ENCODE results near the gene PDIA6.

The PDIA6 gene

DNA sequence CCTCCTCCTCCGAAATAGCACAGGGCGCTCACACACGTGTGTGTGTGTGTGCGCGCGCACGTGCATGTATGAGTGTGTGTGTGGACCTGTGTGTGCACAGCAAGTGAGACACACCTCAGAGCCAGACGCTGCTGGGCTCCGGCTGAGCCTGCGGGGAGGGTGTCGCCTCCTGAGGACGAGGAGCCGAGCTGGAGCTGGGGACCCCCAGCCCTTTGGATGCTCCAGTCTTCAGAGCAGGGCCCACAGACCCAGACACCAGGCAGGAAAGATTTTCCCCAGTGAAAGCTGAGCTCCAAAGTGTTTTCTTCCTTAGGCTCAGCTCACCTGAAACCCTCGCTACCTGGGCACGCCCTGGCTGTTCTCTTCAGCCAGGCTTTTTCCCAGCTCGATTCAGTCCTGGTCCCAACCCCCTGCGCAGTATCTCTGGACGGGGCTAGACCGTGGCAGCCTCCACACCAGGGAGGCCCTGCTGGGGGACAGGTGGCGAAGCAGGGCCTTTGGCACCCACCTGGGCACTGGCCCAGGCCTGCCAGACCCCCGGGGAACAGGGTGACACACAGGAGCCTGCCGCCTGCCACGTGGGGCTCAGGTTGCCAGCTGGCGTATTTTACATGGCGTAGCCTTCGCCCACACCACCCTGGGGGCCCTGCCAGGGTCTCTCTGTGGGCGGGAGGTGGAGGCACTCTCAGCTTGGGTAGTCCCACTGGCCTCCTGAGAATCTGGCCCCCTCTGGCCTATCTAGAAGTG lies 36.2 kb downstream of the PDIA6 start:
- Mint-ChIP-seq H3K27ac (no peak overlapping the region), H3K4me3 (no peak overlapping the region), H3K36me3 (ENCODE audit: low read depth) (peaks cover 45% of the 10 kb centered on the region), H3K9me3 (no peaks in the 10 kb centered on the region), H3K27me3 (peaks cover 2% of the 10 kb centered on the region), H3K4me1 (ENCODE audit: low read depth) (no peaks in the 10 kb centered on the region)
- intact Hi-C loops (cut with micrococcal nuclease) = no loop called here

DNA sequence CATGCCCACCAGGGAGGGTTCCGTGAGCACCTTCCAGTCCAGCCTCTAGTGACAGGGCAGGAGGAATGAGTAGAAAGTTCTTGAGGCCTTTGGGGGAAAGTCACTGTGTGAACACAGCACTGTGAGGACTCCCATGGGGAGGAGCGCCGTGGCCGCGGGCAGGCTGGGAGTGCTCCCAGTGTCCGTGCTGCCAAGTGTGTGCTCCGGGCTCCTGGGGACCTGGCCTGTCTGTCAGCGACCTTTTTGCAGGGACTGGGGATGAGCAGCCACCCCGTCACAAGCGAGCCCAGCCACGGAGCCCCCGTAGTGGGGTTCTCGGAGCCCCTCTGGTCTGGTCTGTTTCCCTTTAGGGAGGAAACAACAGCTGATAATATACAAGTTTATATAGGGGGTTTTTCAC lies 36.8 kb downstream of the PDIA6 start:
- Mint-ChIP-seq H3K27ac (no peak overlapping the region), H3K4me3 (no peak overlapping the region), H3K9me3 (no peaks in the 10 kb centered on the region), H3K4me1 (ENCODE audit: low read depth) (no peaks in the 10 kb centered on the region), H3K27me3 (peaks cover 3% of the 10 kb centered on the region), H3K36me3 (ENCODE audit: low read depth) (peaks cover 39% of the 10 kb centered on the region)
- intact Hi-C loops (cut with micrococcal nuclease) = no loop called here

DNA sequence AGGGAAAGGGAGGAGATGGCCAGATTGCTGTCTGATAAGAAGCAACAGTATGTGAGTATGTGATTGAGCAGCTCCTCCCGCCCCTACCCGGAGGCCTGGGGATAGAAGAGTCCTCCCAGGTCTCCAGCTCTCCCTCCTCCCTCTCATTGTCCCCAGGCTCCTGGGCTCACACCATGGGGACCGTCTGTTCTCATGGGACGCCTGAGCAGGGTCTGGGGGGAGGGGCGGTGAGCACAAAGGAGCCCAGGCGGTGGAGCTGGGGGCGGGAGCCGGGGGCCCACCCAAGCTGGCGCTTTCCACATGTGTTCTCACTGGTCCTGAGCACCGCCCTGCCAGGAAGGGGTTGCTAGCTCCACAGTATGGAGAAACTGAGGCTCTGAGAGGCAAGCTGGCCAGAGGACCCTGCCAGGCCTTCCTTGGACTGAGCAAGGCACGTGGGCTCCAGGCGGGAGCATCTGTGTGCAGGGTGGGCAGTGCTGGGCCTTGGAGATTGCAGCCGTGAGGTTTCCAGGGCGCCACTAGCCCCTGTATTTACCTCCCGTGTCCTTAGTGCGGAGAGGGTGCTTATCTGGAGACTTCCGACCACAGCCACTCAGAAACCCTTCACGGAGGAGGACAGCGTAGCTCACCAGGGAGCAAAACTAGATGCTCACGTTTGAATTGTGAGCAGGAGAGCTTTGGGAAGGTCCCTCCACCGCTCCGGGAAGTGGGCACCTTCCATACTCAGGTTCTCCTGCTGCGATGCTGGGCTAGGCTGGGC lies 37.4 kb downstream of the PDIA6 start:
- intact Hi-C loops (cut with micrococcal nuclease) = no loop called here
- peaks cover 33% of the 10 kb centered on the region for H3K36me3 Mint-ChIP-seq (ENCODE audit: low read depth)
- peaks cover 5% of the 10 kb centered on the region for H3K27me3 Mint-ChIP-seq
- no peak overlapping the region for H3K27ac Mint-ChIP-seq
- no peak overlapping the region for H3K4me3 Mint-ChIP-seq
- no peaks in the 10 kb centered on the region for H3K9me3 Mint-ChIP-seq
- H3K4me1 Mint-ChIP-seq (ENCODE audit: low read depth) = no peaks in the 10 kb centered on the region

DNA sequence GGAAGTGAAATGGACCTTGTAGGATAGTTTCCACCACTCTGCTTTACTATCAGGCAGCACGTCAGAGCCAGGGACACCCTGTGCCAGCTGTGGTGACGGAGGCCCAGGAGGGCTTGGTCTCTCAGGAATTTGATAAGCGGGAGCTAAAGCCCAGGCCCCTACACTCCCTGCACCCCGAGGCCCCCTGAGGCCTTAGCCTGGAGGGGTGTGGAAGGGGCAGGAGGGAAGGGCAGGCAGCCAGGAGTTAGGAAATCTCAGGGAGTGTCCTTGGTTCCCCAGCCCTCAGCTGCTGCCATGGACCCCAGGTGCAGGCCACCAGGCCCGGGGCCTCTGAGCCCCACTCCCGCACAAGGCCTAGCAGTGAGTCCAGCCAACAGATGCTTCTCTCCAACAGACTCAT lies 38.2 kb downstream of the PDIA6 start:
- Mint-ChIP-seq H3K9me3 (no peaks in the 10 kb centered on the region), H3K27me3 (peaks cover 5% of the 10 kb centered on the region), H3K4me1 (ENCODE audit: low read depth) (no peaks in the 10 kb centered on the region), H3K36me3 (ENCODE audit: low read depth) (peaks cover 25% of the 10 kb centered on the region), H3K27ac (no peak overlapping the region), H3K4me3 (no peak overlapping the region)
- intact Hi-C loops (cut with micrococcal nuclease) = no loop called here

DNA sequence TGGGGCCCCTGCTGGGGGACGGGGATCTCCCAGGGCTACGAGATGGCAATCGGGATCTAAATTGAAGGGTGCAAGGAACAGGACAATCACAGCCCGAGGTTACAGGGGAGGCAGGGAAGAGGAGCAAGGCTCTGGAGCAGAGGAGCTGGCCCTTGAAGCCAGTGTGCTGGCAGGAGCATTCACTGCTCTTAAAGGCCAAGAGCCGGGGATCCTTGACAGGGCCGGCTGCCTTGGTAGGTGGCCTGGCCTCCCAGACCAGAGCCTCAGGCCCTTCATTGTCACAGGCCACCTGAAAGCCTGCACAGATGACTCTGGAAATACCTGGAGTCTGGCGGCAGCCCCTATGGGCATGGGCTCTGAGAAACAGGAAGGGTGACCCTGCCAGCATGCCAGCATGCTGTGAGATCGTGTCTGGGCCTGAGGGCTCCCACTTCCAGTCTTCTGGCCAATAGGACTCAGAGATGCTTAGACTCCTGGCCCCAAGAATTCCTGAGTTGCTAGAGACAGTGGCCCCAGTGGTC lies 38.7 kb downstream of the PDIA6 start:
- Mint-ChIP-seq H3K27ac (no peak overlapping the region), H3K27me3 (peaks cover 5% of the 10 kb centered on the region), H3K4me1 (ENCODE audit: low read depth) (no peaks in the 10 kb centered on the region), H3K36me3 (ENCODE audit: low read depth) (peaks cover 21% of the 10 kb centered on the region), H3K9me3 (no peaks in the 10 kb centered on the region), H3K4me3 (no peak overlapping the region)
- intact Hi-C loops (cut with micrococcal nuclease) = no loop called here

DNA sequence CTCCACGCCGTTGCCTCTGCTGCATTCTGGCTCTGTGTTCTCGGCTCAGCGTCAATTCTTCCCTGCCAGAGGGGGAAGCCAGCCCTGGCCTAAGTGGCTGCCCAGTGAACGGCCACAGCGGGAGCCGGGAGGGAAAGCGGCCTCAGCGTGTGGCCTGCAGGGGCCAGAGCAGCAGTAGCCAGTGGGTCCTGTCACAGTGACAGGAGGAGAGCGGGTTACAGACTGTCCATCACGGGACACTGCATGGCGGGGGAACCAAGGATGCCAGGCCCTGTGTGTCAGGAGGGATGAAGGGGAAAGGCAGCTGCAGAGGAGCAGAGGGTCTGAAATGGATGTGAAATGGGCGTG lies 39.7 kb downstream of the PDIA6 start:
- Mint-ChIP-seq H3K36me3 (ENCODE audit: low read depth) (peaks cover 11% of the 10 kb centered on the region), H3K4me1 (ENCODE audit: low read depth) (no peaks in the 10 kb centered on the region), H3K4me3 (no peak overlapping the region), H3K27ac (no peak overlapping the region), H3K9me3 (no peaks in the 10 kb centered on the region), H3K27me3 (peaks cover 5% of the 10 kb centered on the region)
- intact Hi-C loops (cut with micrococcal nuclease) = no loop called here

DNA sequence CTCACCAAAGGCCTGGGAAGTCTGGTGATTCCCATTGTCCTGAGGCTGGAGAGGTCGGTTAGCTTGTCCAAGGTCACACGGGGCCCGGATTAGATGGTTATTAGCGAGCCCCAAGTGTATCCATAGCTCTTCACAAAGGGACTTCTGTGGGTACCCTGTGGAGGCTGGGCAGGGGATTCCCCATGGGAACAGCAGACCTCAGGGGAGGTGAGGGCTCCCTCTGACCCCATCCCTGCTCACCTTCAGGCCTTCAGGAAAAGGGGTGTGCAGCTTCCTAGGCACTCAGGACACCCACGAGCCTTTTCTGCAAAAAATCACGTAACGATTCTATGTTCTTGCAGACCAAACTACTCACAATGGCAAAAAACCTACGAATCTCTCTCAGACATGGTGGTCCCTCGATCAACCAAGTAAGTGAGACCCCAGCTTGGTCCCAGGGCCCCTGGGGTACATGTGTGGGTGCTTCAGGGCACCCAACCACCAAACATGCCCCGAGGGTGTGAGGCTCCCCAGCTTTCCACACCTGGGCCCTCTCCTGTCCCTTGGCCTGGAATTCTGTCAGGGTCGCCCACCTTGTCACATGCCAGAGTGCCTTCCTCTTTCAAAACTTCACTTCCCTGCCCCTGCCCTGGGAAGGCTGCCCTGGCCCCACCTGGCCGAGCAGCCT lies 40.3 kb downstream of the PDIA6 start:
- no peak overlapping the region for H3K27ac Mint-ChIP-seq
- intact Hi-C loops (cut with micrococcal nuclease) = no loop called here

DNA sequence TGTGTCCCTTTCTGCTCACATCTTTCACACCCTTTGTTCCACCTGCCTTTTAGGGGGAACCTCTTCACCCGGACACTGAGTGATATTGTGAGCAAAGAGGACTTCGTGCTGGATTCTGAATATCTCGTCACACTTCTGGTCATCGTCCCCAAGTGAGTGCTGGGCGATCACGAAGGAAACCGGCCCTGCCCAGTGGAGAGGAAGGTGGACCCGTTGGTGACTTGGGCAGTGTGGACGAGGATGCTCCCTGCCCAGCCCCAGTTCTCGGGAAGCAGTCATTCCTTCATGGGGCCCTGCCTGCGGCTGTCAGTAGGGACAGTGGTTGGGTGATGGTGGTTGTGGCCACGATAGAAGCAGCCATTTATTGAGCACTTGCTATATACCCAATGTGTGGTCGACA lies 40.8 kb downstream of the PDIA6 start:
- no peaks in the 10 kb centered on the region for H3K4me1 Mint-ChIP-seq (ENCODE audit: low read depth)
- peaks cover under 1% of the 10 kb centered on the region for H3K36me3 Mint-ChIP-seq (ENCODE audit: low read depth)
- no peaks in the 10 kb centered on the region for H3K9me3 Mint-ChIP-seq
- H3K4me3 Mint-ChIP-seq = no peak overlapping the region
- intact Hi-C loops (cut with micrococcal nuclease) = no loop called here
- H3K27ac Mint-ChIP-seq = no peak overlapping the region
- H3K27me3 Mint-ChIP-seq = peaks cover 5% of the 10 kb centered on the region

More for the DNA sequence above, 40.3 kb downstream of the PDIA6 start:
- Mint-ChIP-seq H3K27me3 (peaks cover 5% of the 10 kb centered on the region), H3K4me1 (ENCODE audit: low read depth) (no peaks in the 10 kb centered on the region), H3K9me3 (no peaks in the 10 kb centered on the region), H3K36me3 (ENCODE audit: low read depth) (peaks cover 6% of the 10 kb centered on the region), H3K4me3 (no peak overlapping the region)

DNA sequence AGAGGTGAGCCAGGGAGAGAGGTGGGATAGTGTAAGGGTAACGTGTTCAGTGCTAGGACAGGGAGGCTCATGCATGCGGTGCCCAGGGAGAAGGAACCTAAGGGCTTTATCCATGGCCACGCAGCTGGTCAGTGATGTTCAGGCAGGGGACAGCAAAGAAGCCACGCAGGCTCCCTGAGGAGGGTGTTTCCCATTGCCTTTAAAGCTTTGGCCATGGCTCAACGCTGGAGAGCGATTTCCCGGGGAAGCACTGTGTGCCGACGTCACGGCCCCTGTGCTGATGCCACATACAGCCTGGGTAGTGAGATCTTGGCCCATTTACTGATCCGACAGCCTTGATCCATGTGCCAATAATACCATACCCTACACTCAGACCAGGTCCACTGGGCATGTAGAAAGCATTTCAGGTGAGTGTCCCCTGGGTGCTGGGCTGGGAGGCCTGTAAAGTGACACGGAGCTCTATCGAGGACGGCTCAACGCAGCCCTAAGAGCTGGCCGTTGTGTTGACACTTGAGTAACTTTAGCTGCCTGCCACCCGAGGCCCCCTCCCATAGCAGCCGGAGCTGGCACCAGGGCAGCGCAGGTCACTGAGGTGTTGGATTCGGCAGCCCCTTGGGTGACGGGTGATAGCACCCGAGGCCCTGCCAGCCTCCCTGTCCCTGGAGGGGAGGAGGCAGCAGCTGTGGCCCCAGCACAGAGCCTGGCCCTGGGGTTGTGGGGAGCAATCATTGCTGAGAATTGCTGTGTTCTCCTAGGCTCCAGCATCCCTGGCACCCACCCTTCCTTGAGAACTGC lies 41.4 kb downstream of the PDIA6 start:
- no peaks in the 10 kb centered on the region for H3K4me1 Mint-ChIP-seq (ENCODE audit: low read depth)
- no peaks in the 10 kb centered on the region for H3K36me3 Mint-ChIP-seq (ENCODE audit: low read depth)
- intact Hi-C loops (cut with micrococcal nuclease) = no loop called here
- no peak overlapping the region for H3K27ac Mint-ChIP-seq
- H3K27me3 Mint-ChIP-seq = peaks cover 5% of the 10 kb centered on the region
- H3K9me3 Mint-ChIP-seq = no peaks in the 10 kb centered on the region
- H3K4me3 Mint-ChIP-seq = no peak overlapping the region

DNA sequence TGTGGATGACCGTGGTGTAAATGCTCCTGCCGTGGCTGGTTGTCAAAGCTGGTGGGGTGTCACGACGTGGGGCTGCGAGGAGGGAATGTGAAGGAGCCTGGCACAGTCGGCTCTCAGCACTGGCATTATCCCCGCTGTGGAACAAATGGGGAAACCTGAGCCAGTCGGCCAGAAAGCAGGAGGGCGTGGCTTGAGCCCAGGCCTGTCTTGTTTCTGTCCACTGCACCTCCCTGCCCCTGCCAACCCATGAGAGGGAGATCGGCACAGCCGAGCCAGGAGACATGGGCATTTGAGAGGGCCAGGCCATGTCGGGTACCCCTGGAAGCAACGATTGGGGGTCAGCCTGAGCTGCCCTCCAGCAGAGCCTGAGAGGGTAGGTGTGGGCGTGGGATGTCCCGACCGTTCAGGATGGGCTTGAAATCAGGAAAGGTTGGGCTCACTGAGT lies 44.5 kb downstream of the PDIA6 start:
- Mint-ChIP-seq H3K27me3 (peaks cover 8% of the 10 kb centered on the region), H3K4me1 (ENCODE audit: low read depth) (no peaks in the 10 kb centered on the region), H3K27ac (no peak overlapping the region), H3K9me3 (no peaks in the 10 kb centered on the region), H3K4me3 (no peak overlapping the region), H3K36me3 (ENCODE audit: low read depth) (no peaks in the 10 kb centered on the region)
- intact Hi-C loops (cut with micrococcal nuclease) = no loop called here

DNA sequence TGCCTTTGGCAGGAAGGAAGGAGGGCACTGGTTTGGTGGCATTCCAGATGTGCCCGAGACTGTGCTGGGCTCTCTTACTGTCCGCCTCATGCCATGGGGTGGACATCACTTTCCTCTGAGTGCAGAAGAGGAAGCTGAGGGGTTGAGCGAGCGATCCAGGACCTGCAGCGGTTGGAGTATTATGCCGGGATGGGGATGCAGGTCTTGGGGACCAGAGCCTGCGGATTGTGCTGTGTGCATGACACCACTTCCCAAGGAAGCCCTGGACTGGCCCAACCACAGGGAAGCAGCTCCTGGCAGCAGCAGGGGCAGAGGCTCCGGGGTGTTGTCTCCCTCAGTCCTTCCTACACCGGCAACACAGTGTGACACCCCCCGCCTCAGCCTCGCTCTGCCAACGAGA lies 46.7 kb downstream of the PDIA6 start:
- Mint-ChIP-seq H3K36me3 (ENCODE audit: low read depth) (no peaks in the 10 kb centered on the region), H3K4me3 (no peak overlapping the region), H3K27me3 (peaks cover 10% of the 10 kb centered on the region), H3K4me1 (ENCODE audit: low read depth) (no peaks in the 10 kb centered on the region), H3K27ac (no peak overlapping the region), H3K9me3 (no peaks in the 10 kb centered on the region)
- intact Hi-C loops (cut with micrococcal nuclease) = no loop called here

DNA sequence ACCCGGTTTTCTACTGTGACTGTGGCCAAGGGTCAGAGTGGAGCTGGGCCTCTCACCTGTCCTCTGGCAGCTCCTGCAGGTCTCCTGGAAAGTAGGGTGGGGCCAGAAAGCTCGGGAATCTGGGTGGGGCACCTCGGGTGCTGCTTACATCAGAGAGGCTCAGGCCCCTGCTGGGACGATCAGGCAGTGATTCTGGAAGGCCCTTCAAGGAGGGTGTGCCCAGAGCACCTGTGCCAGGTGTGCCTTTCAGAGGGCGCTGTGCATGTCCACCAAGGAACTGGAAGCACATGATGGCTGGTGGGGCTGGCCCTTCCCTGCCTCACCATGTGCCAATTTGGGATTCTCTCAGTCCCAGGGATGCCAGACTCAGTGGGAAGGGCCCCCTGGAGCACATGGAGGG lies 47.1 kb downstream of the PDIA6 start:
- Mint-ChIP-seq H3K27ac (no peak overlapping the region), H3K36me3 (ENCODE audit: low read depth) (no peaks in the 10 kb centered on the region), H3K9me3 (no peaks in the 10 kb centered on the region), H3K27me3 (peaks cover 8% of the 10 kb centered on the region), H3K4me3 (no peak overlapping the region), H3K4me1 (ENCODE audit: low read depth) (no peaks in the 10 kb centered on the region)
- intact Hi-C loops (cut with micrococcal nuclease) = no loop called here

DNA sequence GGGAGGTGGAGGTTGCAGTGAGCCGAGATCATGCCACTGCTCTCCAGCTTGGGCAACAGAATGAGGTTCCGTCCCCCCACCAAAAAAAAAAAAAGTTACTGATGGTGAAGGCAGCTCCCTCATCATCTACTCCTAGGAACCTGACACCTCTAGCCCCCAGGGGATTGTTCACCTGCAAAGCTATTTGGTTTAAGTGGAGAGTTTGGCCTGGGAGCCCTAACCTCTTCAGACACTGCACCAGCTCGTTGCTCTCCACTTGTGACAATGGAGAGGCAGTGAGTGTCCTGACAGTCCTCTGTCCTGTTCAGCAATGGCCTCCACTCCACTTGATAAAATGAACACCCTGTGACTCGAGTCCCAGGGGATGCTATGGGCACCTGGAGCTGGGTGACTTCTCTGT lies 47.7 kb downstream of the PDIA6 start:
- H3K27ac Mint-ChIP-seq = no peak overlapping the region
- intact Hi-C loops (cut with micrococcal nuclease) = no loop called here
- H3K4me3 Mint-ChIP-seq = no peak overlapping the region
- no peaks in the 10 kb centered on the region for H3K36me3 Mint-ChIP-seq (ENCODE audit: low read depth)
- H3K27me3 Mint-ChIP-seq = peaks cover 8% of the 10 kb centered on the region
- H3K4me1 Mint-ChIP-seq (ENCODE audit: low read depth) = no peaks in the 10 kb centered on the region
- no peaks in the 10 kb centered on the region for H3K9me3 Mint-ChIP-seq
